Upper lobe of right lung (tissue), 1 donor: Measurements from ENCODE around the gene TSEN54. TPM values are rescaled to one million over a fixed set of nuclear protein-coding genes. Genes with fewer than 3 reads are reported as not detected.
"Not testable (repeated sequence)": the region's sequence is repeated elsewhere in the genome, so short reads cannot be mapped to it uniquely, and the experiment has no call there.

Experiments
- ATAC-seq: fragments of 200-7000 bp; cut with Tn5 transposase; one replicate; pipeline ENCODE4 v1.9.1; 2020; ENCODE audit warnings: mild to moderate bottlenecking, moderate library complexity
- DNase-seq: peaks from one replicate; pipeline ENCODE4 v3.0.0-alpha.2; 2020
- H3K27ac ChIP-seq: fragments of 200-600 bp; one replicate; pipeline ENCODE4 v1.8.0; 2022
- H3K27me3 ChIP-seq: fragments of 200-600 bp; one replicate; pipeline ENCODE4 v1.8.0; 2022; ENCODE audit warnings: mild to moderate bottlenecking
- H3K36me3 ChIP-seq: fragments of 200-600 bp; one replicate; pipeline ENCODE4 v1.8.0; 2022
- H3K4me1 ChIP-seq: fragments of 200-600 bp; one replicate; pipeline ENCODE4 v1.8.0; 2022
- H3K4me3 ChIP-seq: fragments of 200-600 bp; one replicate; pipeline ENCODE4 v1.8.0; 2022; ENCODE audit warnings: mild to moderate bottlenecking
- H3K9me3 ChIP-seq: fragments of 200-600 bp; one replicate; pipeline ENCODE4 v1.8.0; 2022
- CTCF ChIP-seq: fragments of 200-600 bp; IDR thresholded peaks from one replicate; pipeline ENCODE4 v1.8.0; 2022; ENCODE audit warnings: antibody characterized with exemption
- intact Hi-C: fragments of 100-400 bp; cut with DNase I; formaldehyde crosslinking; loops from one replicate; pipeline ENCODE4 v1.11.0; 2022
- total RNA-seq: library from RNA; stranded (reverse); fragmentation: NEBNext Ultra II Directional; extraction: Animal tissue kit (Norgen Biotek cat#: 25700); gene quantifications from one replicate; pipeline ENCODE4 v1.2.1, GENCODE V29; 2021
- donor health status: DM: no; HTN: yes; CAD: no; lungs with severe emphysema.

Gene TSEN54
- total RNA-seq, 1 donor from 2014 or later, result 21.6 TPM

- Histone ChIP-seq H3K36me3 (peaks cover 17% of the 10 kb centered on the region), H3K9me3 (no peaks in the 10 kb centered on the region), H3K27ac (peak overlapping the region; percentile 8), H3K27me3 (no peaks in the 10 kb centered on the region), H3K4me1 (peaks cover 17% of the 10 kb centered on the region), H3K4me3 (peak overlapping the region; percentile 2)
- TF ChIP-seq CTCF, result no peak
- intact Hi-C loops, result loop anchor here (10.0 kb wide), 1 partner anchor 93 kb away; no protein-coding TSS in a partner anchor
- ATAC-seq (no peak), DNase-seq (no peak)
Measured at GRCh38 chr17:75518201-75518600, 1.9 kb downstream of the TSEN54 start.

- Histone ChIP-seq H3K4me3 (no peak overlapping the region), H3K4me1 (peaks cover 13% of the 10 kb centered on the region), H3K36me3 (peaks cover 17% of the 10 kb centered on the region), H3K27ac (no peak overlapping the region), H3K9me3 (no peaks in the 10 kb centered on the region), H3K27me3 (no peaks in the 10 kb centered on the region)
- ATAC-seq (no peak), DNase-seq (no peak)
- TF ChIP-seq CTCF, result no peak
- intact Hi-C loops, result loop anchor here (10.0 kb wide), 1 partner anchor 94 kb away; no protein-coding TSS in a partner anchor
Measured at GRCh38 chr17:75518983-75519537, 2.7 kb downstream of the TSEN54 start.

GRCh38 chr17:75520413-75520812 lies 4.1 kb downstream of the TSEN54 start:
- not testable (repeated sequence) for H3K27ac ChIP-seq, H3K9me3 ChIP-seq, H3K27me3 ChIP-seq, H3K4me1 ChIP-seq, DNase-seq, ATAC-seq, H3K4me3 ChIP-seq
- peaks cover 17% of the 10 kb centered on the region for H3K36me3 ChIP-seq
- intact Hi-C loops, result loop anchor here (10.0 kb wide), 1 partner anchor 64 kb away; the partner anchor contains the start of gene MYO15B

GRCh38 chr17:75521290-75521689 lies 5.0 kb downstream of the TSEN54 start:
- Histone ChIP-seq H3K36me3 (peaks cover 17% of the 10 kb centered on the region), H3K4me3 (no peak overlapping the region), H3K9me3 (no peaks in the 10 kb centered on the region), H3K4me1 (peaks cover 12% of the 10 kb centered on the region), H3K27me3 (no peaks in the 10 kb centered on the region), H3K27ac (no peak overlapping the region)
- DNase-seq, result peak; percentile 57
- no peak for ATAC-seq
- intact Hi-C loops, result loop anchor here (10.0 kb wide), 1 partner anchor 64 kb away; the partner anchor contains the start of gene MYO15B
- no peak for TF ChIP-seq CTCF

- DNase-seq (peak; percentile 61), ATAC-seq (no peak)
- Histone ChIP-seq H3K4me3 (no peak overlapping the region), H3K36me3 (peaks cover 17% of the 10 kb centered on the region), H3K27ac (no peak overlapping the region), H3K27me3 (no peaks in the 10 kb centered on the region), H3K4me1 (peaks cover 17% of the 10 kb centered on the region), H3K9me3 (no peaks in the 10 kb centered on the region)
- no peak for TF ChIP-seq CTCF
- intact Hi-C loops, result loop anchor here (10.0 kb wide), 1 partner anchor 63 kb away; the partner anchor contains the start of gene MYO15B
Measured at GRCh38 chr17:75521951-75522727, 5.8 kb downstream of the TSEN54 start.

GRCh38 chr17:75523647-75524046 lies 7.3 kb downstream of the TSEN54 start:
- H3K27me3 ChIP-seq, result no peaks in the 10 kb centered on the region
- H3K4me3 ChIP-seq, result no peak overlapping the region
- peaks cover 14% of the 10 kb centered on the region for H3K4me1 ChIP-seq
- DNase-seq (peak; percentile 58), ATAC-seq (no peak)
- H3K36me3 ChIP-seq, result peaks cover 17% of the 10 kb centered on the region
- no peaks in the 10 kb centered on the region for H3K9me3 ChIP-seq
- H3K27ac ChIP-seq, result no peak overlapping the region
- no peak for TF ChIP-seq CTCF
- intact Hi-C loops, result loop anchor here (10.0 kb wide), 1 partner anchor 61 kb away; the partner anchor contains the start of gene MYO15B
